H1 (cell line): Measurements from ENCODE around the gene TTLL5.

Experiments used
- BRCA1 ChIP-seq: IDR thresholded peaks from 2 replicates; pipeline ENCODE4 v1.6.1; 2012; ENCODE audit warnings: low read depth, low read length, improper control_type of control experiment
- CTCF ChIP-seq, 3 experiments: IDR thresholded peaks; 1 replicate in 2 of 3; 2 replicates in 1 of 3; pipeline versions ENCODE4 v1.5.1 to v1.6.1; 2011; ENCODE audit warnings: low read length in 3 of 3, mild to moderate bottlenecking in 3 of 3, inconsistent platforms in 2 of 3, low read depth in 1 of 3, moderate library complexity in 1 of 3; ENCODE audit not compliant: insufficient read depth in 1 of 3; ENCODE audit errors: control extremely low read depth in 1 of 3
- FOSL1 ChIP-seq: IDR thresholded peaks from 2 replicates; pipeline ENCODE4 v1.6.1; 2011; ENCODE audit warnings: mild to moderate bottlenecking, low read depth, low read length, moderate library complexity; ENCODE audit not compliant: insufficient read depth
- HDAC6 ChIP-seq: IDR thresholded peaks from one replicate; pipeline ENCODE4 v1.7.1; 2012; ENCODE audit warnings: low read depth, mild to moderate bottlenecking, inconsistent platforms, low read length, moderate library complexity
- JUN ChIP-seq: IDR thresholded peaks from 2 replicates; pipeline ENCODE4 v1.6.1; 2011; ENCODE audit warnings: low read depth, mild to moderate bottlenecking, improper control_type of control experiment, low read length
- KDM5A ChIP-seq: fragments of 200-600 bp; IDR thresholded peaks from 2 replicates; pipeline ENCODE4 v1.7.1; 2012; ENCODE audit warnings: mild to moderate bottlenecking, low read length, inconsistent platforms, mixed read lengths
- NANOG ChIP-seq: IDR thresholded peaks from 2 replicates; pipeline ENCODE4 v1.6.1; 2011; ENCODE audit warnings: low read length, low read depth, mild to moderate bottlenecking, inconsistent platforms; ENCODE audit not compliant: insufficient read depth, poor library complexity, severe bottlenecking
- NRF1 ChIP-seq: IDR thresholded peaks from 2 replicates; pipeline ENCODE4 v1.6.1; 2011; ENCODE audit warnings: mild to moderate bottlenecking, low read depth, low read length, improper control_type of control experiment
- PHF8 ChIP-seq: fragments of 200-600 bp; sonication (generic); conservative IDR thresholded peaks from 2 replicates; pipeline ENCODE4 v1.7.1; 2012; ENCODE audit warnings: low read depth, mild to moderate bottlenecking, inconsistent platforms, low read length, moderate library complexity
- POLR2AphosphoS5 ChIP-seq: IDR thresholded peaks from 2 replicates; pipeline ENCODE4 v1.6.1; 2011; ENCODE audit warnings: low read depth, low read length
- RAD21 ChIP-seq, 2 experiments: IDR thresholded peaks in 1 of 2; conservative IDR thresholded peaks in 1 of 2; 2 replicates each; pipeline ENCODE4 v1.6.1; 2011; ENCODE audit warnings: low read depth in 2 of 2, low read length in 2 of 2, improper control_type of control experiment in 1 of 2, inconsistent platforms in 1 of 2, mild to moderate bottlenecking in 1 of 2, moderate library complexity in 1 of 2
- RBBP5 ChIP-seq: IDR thresholded peaks from 2 replicates; pipeline ENCODE4 v1.7.1; 2012; ENCODE audit warnings: low read depth, mild to moderate bottlenecking, inconsistent platforms, low read length, moderate library complexity, borderline replicate concordance
- SAP30 ChIP-seq: fragments of 300-600 bp; sonication (generic); IDR thresholded peaks from 2 replicates; pipeline ENCODE4 v1.7.1; 2012; ENCODE audit warnings: low read length, moderate library complexity, mild to moderate bottlenecking, inconsistent platforms; ENCODE audit not compliant: insufficient read depth, insufficient replicate concordance
- TAF1 ChIP-seq: IDR thresholded peaks from 2 replicates; pipeline ENCODE4 v1.6.1; 2011; ENCODE audit warnings: mild to moderate bottlenecking, low read depth, low read length

- no peak for TF ChIP-seq CTCF (IDR thresholded peaks at IDR 0.05; ENCODE audit: control extremely low read depth in 1 of 3, insufficient read depth in 1 of 3, low read depth in 1 of 3, low read length in 3 of 3)
- TF ChIP-seq POLR2AphosphoS5, result no peak
- no peak for TF ChIP-seq RBBP5
- TF ChIP-seq JUN, result no peak
- TF ChIP-seq HDAC6, result no peak
- no peak for TF ChIP-seq NRF1
- TF ChIP-seq NANOG, result no peak
- no peak for TF ChIP-seq FOSL1
- no peak for TF ChIP-seq BRCA1
- no peak for TF ChIP-seq KDM5A
- no peak for TF ChIP-seq RAD21 (IDR thresholded peaks at IDR 0.05 in 1 of 2, conservative IDR thresholded peaks at IDR 0.05 in 1 of 2; ENCODE audit: low read depth in 2 of 2, low read length in 2 of 2)
- TF ChIP-seq TAF1, result no peak
- no peak for TF ChIP-seq PHF8
- no peak for TF ChIP-seq SAP30
These were observed 298.0 kb downstream of the TTLL5 start for GRCh38 chr14:75959031-75959430.
